ENCODE results near the gene PJA1.

The PJA1 gene

GRCh38 chrX:69165087-69165651 lies at the start of gene PJA1:
TSS of gene PJA1 (minus strand) at chrX:69165453. CDS start at chrX:69163073, 2,380 bp downstream.
- peak; percentile 73 for DNase-seq

DNA sequence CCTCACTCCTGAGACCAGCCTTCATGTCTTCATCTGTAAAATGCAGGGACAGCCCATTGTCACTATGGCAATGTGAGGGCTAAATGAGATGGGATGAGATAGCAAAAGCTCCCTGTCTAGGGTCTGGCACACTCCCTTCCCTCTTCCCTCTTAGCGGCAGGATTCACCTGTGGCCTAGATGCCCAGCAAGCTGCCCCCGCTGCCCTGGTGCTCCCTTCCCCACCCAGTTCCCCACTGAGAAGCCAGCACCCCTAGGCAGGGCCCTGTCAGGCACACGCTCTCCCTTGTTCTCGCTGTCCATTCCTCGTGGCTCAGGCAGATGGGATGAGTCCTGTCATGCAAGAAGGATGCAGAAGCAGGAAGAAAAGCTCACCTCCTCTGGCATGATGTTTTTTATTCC lies 49.2 kb upstream of the PJA1 start:
- DNase-seq, result no peak

- DNase-seq, result no peak
These were observed 46.4 kb upstream of the PJA1 start for GRCh38 chrX:69211701-69212100.

GRCh38 chrX:69210581-69210980 lies 45.3 kb upstream of the PJA1 start:
- no peak for DNase-seq

DNA sequence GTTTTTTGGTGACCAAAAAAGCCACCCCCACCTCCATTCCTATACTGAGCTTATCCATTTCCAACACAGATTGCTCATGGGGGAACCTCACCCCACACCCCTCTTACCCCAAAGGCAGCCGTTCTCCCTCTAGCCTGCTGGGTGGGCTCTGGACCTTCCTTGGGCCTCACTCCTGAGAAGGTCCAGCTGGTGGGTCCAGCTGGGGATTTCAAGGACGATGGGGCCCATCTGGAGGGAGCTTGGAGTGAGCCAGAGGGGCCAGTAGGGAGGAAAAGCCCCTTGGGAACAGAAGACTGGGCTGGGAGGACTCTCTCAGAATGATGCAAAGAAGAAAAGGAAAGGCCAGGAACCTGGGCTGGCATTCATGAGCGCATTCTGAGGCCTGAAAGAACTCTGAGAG lies 42.0 kb upstream of the PJA1 start:
- no peak for DNase-seq

GRCh38 chrX:69203638-69204037 lies 38.4 kb upstream of the PJA1 start:
- DNase-seq, result no peak

- no peak for DNase-seq
These were observed 32.4 kb upstream of the PJA1 start for GRCh38 chrX:69197690-69198089.

DNA sequence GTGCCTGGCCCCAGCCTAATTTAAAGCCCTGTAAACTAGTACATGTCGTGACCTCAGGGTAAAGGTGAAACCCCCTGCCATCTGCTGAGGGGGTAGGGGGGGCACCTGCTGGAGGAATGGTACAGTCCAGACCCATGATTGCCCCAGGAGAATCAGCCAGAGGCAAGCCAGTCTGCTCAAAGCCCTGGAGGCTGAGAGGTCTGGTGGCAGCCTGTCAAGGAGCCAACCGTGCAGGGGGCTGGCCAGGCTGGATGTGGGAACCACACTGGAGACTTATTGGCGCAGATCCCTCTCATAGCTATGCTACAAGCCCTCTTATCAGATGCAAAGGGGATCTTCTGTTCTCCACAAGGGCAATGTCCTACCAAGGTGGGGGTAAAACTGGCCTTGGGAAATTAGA lies 31.4 kb upstream of the PJA1 start:
- no peak for DNase-seq

DNA sequence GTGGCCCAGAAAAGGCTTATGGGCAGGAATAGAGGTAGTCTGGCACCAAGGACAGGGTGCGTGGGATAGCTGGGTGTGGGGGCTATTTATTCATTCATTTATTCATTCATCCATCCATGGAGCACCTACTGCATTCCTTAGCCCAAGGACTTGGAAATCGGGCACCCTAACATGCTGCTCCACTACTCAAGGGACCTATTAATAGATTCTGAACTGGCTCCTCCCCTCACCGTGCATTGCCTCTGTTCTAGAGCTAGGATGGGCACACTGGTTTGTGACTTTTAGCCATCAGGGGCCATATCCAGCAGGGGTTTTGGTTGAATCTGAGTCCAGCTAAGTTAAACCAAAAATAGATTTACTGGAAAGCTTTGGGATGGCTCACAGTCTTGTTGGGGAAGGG lies 30.6 kb upstream of the PJA1 start:
- DNase-seq, result no peak

DNA sequence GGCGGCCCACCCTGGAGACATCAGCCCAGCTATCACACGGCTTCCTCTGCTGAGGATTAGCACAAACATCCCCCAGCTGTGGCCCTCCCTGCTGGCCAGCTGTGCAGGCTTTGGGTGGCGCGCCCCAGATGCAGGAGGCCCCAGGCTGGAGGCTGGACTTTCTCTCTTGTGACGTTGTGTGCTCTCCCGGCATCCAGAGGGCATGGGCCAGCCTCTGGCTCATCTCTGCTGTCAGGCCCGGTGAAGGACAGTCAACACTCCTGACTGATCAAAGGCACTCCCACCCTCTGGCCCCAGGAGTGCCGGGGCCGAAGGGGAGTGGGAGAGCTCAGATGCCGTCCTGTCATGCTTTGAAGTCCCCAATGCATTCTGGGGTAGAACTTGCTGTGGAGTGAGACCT lies 29.9 kb upstream of the PJA1 start:
- no peak for DNase-seq

DNA sequence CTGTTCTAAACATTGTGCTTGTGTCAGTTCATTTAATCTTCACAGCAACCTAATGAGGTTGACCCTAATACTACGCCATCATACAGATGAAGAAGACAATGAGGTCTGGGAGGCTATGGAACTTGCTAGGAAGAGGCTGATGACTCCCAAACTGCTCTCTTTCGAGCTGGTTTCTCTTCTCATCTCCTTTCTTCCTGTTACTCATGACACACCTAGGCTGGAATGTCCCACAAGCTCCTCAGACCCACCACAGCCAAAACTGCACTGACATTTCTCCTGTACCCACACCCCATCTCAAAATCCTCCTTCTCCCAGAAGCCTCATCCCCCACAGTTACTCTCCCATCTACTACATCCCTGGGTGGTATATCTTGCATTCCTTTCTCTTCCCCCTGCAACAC lies 27.4 kb upstream of the PJA1 start:
- DNase-seq, result no peak

DNA sequence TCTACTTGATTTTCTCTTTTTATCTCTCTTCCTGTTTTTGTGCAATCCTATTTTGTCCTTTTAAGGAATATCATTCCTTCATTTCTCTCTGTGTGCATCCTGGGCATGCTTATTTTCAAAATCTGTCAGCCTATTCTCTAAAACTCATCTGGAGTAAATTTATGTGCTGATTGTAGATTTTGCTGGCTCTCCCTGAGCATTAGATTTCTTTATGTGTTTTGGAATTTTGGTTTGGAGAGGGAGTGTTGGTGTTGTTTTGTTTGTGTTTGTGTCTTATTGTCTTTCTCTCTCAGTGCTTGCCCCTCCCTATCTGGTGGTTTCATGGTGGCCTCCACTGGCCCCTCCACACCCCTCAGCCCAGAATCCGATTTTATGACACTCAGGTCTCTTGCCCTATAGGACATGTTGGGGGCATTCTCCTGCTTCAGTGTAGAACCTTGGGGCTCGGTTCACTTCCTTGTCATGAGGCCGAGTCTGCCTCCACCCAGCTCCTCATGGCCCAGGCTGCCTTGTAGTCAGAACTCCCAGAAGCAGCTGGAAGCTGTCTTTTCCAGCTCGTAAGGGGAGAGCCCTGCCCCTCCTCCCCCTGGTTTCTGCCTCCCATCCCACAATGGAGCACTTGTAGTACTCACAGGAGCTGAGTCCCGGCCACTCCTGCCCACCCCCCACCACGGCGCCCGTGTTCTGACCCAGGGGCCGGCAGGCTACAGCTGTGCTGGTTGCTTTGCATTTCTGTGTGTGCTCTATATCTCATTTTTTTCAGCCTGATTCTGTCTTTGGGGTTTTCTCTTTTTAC lies 24.5 kb upstream of the PJA1 start:
- DNase-seq, result no peak

GRCh38 chrX:69186651-69187050 lies 21.4 kb upstream of the PJA1 start:
- no peak for DNase-seq

- no peak for DNase-seq
These were observed 20.6 kb upstream of the PJA1 start for GRCh38 chrX:69185886-69186285.

DNA sequence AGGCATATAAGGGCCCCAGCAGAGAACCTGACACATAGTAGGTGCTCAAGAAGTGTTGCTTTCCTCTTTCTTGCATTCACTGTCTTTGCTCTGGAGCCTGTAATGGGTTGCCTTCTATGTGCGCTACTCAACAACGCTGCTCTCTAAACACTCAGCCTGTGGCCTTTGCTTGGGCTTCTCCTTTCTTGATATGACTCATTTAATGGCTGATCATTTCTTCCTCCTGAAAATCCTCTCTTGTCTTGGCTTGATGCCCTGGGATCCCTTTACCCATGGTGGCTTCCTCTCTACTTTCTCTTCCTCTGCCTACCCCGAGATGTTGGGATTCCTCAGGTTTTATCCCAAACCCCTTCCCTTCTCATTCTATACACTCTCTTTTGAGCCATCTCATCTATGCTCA lies 19.9 kb upstream of the PJA1 start:
- no peak for DNase-seq

GRCh38 chrX:69182818-69183380 lies 17.6 kb upstream of the PJA1 start:
- DNase-seq, result no peak

DNA sequence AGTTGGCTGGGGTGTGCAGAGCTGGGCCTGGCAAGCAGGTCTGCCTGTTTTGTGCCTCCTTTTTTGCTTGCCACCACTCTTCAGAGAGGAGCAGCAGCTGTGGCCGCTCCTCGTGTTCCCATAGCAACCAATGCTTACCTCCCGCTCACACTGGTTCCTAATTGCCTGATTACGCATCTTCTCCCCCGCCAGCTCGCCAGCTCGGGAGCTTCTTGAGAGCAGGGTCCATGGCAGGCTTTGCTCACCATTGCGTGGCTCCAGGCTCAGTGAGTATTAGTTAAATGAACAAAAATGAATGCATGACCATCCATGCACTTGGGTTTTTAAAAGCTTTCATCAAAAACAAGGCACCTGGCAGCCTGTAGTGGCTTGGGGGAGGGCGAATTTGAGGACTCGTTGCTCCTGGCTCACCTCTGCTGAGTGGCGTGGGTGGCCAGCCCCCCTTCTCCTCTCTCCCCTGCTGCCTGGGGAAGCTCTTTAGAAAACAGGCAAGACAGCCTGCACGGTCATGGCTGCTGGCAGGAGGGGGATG lies 14.2 kb upstream of the PJA1 start:
- DNase-seq, result peak; percentile 92

- no peak for DNase-seq
These were observed 13.3 kb upstream of the PJA1 start for GRCh38 chrX:69178592-69178991.

GRCh38 chrX:69177511-69178162 lies 12.4 kb upstream of the PJA1 start:
- DNase-seq, result no peak

DNA sequence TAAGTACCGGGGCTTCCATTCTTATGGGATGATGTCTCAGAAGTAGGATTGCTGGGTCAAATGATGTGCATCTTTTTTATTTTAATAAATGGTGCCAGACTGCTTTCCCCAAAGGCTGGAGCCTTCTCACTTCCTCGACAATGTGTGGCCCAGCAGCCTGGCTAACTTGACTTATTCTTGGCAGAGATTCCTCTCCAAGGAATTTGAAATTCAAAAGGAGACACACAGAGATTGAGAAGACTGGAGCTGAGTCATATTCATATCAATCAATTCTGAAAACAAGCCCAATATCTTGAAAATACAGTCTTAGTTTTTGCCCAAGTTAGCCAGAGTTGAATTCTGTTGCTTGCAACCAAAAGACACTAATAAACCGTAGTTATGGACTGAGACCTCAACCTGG lies 10.8 kb upstream of the PJA1 start:
- DNase-seq, result no peak

- DNase-seq, result no peak
These were observed 8.7 kb upstream of the PJA1 start for GRCh38 chrX:69173906-69174305.

- DNase-seq, result no peak
These were observed 7.7 kb upstream of the PJA1 start for GRCh38 chrX:69172937-69173336.

GRCh38 chrX:69170319-69170718 lies 5.1 kb upstream of the PJA1 start:
- no peak for DNase-seq

All from NCI-H146 (cell line).